ENCODE results near the gene TMEM19. TPM values are rescaled to one million over a fixed set of nuclear protein-coding genes. Genes with fewer than 3 reads are reported as not detected.

The TMEM19 gene
- 10 to 100 TPM; 11.2 to 16.6 TPM for total RNA-seq

DNA sequence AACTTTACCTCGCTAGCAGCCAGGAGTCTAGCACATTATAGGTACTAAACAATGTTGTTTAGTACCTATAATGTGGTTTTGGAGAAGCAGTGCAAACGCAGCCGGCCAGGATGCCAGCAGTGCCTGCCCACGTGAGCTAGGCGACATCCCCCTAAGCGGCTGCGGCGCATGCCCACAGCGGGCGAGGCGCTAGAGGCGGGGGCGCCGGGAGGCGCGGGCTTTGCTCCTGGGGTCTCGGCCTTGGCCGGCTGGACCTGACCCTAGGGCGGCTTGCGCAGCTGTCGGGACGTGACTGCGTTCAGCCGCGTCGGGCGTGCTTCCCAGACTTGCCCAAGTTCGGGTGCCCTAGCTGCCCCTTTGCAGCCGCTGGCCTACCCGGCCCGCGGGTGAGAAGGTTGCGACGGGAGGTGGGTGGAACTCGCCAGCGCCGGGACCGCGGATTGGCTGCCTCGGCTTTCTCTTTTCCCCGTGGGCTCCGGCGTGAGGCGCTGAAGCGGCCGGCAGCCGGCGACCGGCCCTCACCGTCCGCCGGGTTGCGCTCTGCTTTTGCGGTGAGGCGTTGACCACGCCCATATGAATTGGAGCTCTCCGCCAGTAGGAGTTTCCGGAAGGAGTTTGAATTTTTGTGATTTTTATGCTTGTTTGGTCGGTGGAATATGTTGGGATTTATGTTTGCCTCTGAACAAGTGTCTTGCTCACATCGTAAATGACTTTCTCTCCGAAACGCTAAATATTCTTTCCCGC is at the start of gene TMEM19:
TSS of gene TMEM19 (plus strand) at position 169 of the 744 bp plus-strand sequence. CDS start 599 bp downstream, outside the sequence.
- intact Hi-C loops (cut with DNase I): no loop called here

DNA sequence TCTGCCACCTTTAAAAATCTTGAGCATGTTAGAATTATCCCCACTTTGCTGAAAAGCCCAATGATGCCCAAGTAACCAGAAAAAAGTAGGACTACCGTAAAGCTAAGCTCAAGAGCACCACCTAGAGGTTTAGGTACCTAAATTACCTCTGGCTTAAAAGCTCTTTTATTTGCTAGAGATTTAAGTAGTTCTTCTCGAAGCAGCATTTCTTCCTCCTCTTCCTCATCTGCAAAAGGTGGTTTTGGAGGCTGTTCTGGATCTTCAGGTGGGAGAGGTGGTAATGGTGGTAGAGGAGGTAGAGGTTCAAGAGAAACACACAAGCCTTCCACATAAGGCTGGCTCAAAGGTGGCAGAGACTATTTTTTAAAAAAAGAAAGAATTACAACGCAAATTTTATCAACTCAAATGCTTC is 49.2 kb upstream of the TMEM19 start:
- Histone ChIP-seq H3K27me3 (no peaks in the 10 kb centered on the region), H3K9me3 (no peaks in the 10 kb centered on the region), H3K27ac (no peak overlapping the region), H3K36me3 (replicated peaks in 1 of 2; ENCODE audit: insufficient read depth in 1 of 2, low read depth in 2 of 2) (peaks cover 21 to 28% of the 10 kb centered on the region in 2 donors), H3K4me1 (no peaks in the 10 kb centered on the region), H3K4me3 (no peak overlapping the region)
- DNase-seq (peak in 1 of 4 donors; percentile 15), ATAC-seq (peak; percentile 53)
- TF ChIP-seq POLR2A (IDR thresholded peaks at IDR 0.05): no peak
- TF ChIP-seq, protein P1, sequence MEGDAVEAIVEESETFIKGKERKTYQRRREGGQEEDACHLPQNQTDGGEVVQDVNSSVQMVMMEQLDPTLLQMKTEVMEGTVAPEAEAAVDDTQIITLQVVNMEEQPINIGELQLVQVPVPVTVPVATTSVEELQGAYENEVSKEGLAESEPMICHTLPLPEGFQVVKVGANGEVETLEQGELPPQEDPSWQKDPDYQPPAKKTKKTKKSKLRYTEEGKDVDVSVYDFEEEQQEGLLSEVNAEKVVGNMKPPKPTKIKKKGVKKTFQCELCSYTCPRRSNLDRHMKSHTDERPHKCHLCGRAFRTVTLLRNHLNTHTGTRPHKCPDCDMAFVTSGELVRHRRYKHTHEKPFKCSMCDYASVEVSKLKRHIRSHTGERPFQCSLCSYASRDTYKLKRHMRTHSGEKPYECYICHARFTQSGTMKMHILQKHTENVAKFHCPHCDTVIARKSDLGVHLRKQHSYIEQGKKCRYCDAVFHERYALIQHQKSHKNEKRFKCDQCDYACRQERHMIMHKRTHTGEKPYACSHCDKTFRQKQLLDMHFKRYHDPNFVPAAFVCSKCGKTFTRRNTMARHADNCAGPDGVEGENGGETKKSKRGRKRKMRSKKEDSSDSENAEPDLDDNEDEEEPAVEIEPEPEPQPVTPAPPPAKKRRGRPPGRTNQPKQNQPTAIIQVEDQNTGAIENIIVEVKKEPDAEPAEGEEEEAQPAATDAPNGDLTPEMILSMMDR (IDR thresholded peaks at IDR 0.05): peak; percentile 40 to 68 (median 61)
- 26 to 32% methylated on average over 3 of the region's 3 CpGs for WGBS, 2 donors
- intact Hi-C loops (cut with DNase I): no loop called here

More for the DNA sequence above, at the start of gene TMEM19:
- DNase-seq (peak; percentile 91 to 94 (median 92)), ATAC-seq (peak; percentile 99)
- Histone ChIP-seq H3K4me3 (peak within 1 kb of the TSS; percentile 29 to 82), H3K4me1 (peaks cover 38% of the 10 kb centered on the region), H3K36me3 (replicated peaks in 1 of 2; ENCODE audit: insufficient read depth in 1 of 2, low read depth in 2 of 2) (no peaks in the 10 kb centered on the region), H3K27me3 (no peaks in the 10 kb centered on the region), H3K27ac (peak within 1 kb of the TSS; percentile 79 to 96 (median 86)), H3K9me3 (no peaks in the 10 kb centered on the region)
- TF ChIP-seq, protein P1 (IDR thresholded peaks at IDR 0.05): peak in 5 of 7 experiments; percentile 25 to 43 (median 41)
- TF ChIP-seq POLR2A (IDR thresholded peaks at IDR 0.05): peak; percentile 57 to 85 (median 85)
- 0% methylated on average over 21 to 60 of the region's 63 CpGs for WGBS, 2 donors

DNA sequence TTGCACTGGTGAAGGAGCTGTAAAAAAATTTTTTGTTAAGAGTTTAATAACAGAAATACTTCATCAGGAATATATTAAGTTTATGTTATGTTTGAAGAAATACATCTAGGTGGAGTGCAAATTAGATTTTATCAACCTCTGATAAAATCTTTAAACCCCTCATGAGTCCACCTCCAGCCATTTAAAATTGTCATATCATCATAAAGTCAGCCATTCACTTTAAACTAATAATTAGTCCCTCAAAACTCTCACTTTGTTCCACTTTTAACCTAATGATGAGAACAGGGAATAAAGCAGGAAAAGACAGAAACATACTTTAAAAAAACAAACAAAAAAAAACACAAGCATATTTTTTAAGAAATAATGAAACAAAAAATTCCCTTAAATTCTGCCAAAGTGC is 47.4 kb upstream of the TMEM19 start:
- H3K4me3 ChIP-seq: no peak overlapping the region
- no peaks in the 10 kb centered on the region for H3K9me3 ChIP-seq
- ATAC-seq (no peak), DNase-seq (no peak)
- no peak overlapping the region for H3K27ac ChIP-seq
- TF ChIP-seq, protein P1 (IDR thresholded peaks at IDR 0.05): no peak
- TF ChIP-seq POLR2A (IDR thresholded peaks at IDR 0.05): no peak
- intact Hi-C loops (cut with DNase I): no loop called here
- no peaks in the 10 kb centered on the region for H3K4me1 ChIP-seq
- H3K27me3 ChIP-seq: no peaks in the 10 kb centered on the region
- H3K36me3 ChIP-seq (replicated peaks in 1 of 2; ENCODE audit: insufficient read depth in 1 of 2, low read depth in 2 of 2): peaks cover 20 to 21% of the 10 kb centered on the region in 2 donors

- H3K4me1 ChIP-seq: no peaks in the 10 kb centered on the region
- WGBS, 2 donors: 59 to 78% methylated on average over 2 of the region's 2 CpGs
- intact Hi-C loops (cut with DNase I): no loop called here
- peaks cover 13 to 25% of the 10 kb centered on the region in 2 donors for H3K36me3 ChIP-seq (replicated peaks in 1 of 2; ENCODE audit: insufficient read depth in 1 of 2, low read depth in 2 of 2)
- DNase-seq: no peak
- no peak overlapping the region for H3K27ac ChIP-seq
- H3K4me3 ChIP-seq: no peak overlapping the region
- no peak for ATAC-seq
- H3K9me3 ChIP-seq: no peaks in the 10 kb centered on the region
- no peaks in the 10 kb centered on the region for H3K27me3 ChIP-seq
- no peak for TF ChIP-seq POLR2A (IDR thresholded peaks at IDR 0.05)
- TF ChIP-seq, protein P1 (IDR thresholded peaks at IDR 0.05): no peak
Observed at GRCh38 chr12:71639341-71639760, 46.5 kb upstream of the TMEM19 start.

All from body of pancreas (tissue), 4 donors.